ENCODE data around the gene SLC5A6.

DNA sequence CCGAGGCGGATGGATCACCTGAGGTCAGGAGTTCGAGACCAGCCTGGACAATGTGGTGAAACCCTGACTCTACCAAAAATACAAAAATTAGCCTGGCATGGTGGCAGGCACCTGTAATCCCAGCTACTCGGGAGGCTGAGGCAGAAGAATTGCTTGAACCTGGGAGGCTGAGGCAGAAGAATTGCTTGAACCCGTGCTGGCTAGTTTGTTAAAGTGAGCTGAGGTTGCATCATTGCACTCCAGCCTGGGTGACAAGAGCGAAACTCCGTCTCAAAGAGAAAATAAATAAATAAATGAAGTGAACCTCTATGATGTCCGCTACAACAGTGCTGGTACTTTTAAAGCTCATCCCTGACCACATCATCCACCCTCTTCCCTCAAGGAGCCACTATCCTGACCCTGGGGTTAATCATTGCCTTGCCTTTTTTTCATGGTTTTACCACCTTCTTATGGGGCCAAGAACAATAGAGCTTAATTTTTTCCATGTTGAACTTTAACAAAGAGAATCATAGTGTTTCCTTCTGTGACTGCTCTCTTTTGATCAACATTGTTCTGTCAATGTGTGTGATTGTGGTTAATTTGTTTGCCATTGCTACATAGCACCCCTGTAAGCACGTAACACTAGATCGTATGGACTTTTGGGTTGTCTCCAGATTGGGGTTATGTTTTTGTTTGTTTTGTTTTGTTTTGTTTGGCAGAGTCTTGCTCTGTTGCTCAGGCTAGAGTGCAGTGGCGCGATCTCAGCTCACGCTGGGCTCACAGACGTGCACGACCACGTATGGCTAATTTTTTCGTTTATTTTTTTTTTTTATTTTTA lies 17.3 kb downstream of the SLC5A6 start:
- TF ChIP-seq, protein P1, sequence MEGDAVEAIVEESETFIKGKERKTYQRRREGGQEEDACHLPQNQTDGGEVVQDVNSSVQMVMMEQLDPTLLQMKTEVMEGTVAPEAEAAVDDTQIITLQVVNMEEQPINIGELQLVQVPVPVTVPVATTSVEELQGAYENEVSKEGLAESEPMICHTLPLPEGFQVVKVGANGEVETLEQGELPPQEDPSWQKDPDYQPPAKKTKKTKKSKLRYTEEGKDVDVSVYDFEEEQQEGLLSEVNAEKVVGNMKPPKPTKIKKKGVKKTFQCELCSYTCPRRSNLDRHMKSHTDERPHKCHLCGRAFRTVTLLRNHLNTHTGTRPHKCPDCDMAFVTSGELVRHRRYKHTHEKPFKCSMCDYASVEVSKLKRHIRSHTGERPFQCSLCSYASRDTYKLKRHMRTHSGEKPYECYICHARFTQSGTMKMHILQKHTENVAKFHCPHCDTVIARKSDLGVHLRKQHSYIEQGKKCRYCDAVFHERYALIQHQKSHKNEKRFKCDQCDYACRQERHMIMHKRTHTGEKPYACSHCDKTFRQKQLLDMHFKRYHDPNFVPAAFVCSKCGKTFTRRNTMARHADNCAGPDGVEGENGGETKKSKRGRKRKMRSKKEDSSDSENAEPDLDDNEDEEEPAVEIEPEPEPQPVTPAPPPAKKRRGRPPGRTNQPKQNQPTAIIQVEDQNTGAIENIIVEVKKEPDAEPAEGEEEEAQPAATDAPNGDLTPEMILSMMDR (IDR thresholded peaks at IDR 0.05; ENCODE audit: low read length): no peak
- TF ChIP-seq EZH2 (IDR thresholded peaks at IDR 0.05; ENCODE audit: borderline replicate concordance, low read length): no peak
